Stimulated activated CD4-positive, alpha-beta T cell treated with anti-CD3 and anti-CD28 coated beads, TNF-alpha, amount 100 ng/mL, for 24 hours (primary cell): Measurements from ENCODE around the gene FRMD6.
"Not testable (repeated sequence)": the region's sequence is repeated elsewhere in the genome, so short reads cannot be mapped to it uniquely, and the experiment has no call there.

Experiments
- DNase-seq, 3 experiments: peaks; one replicate each; pipeline ENCODE4 v3.0.0-alpha.2; 2020; ENCODE audit warnings: low read depth in 3 of 3

FRMD6 gene

DNA sequence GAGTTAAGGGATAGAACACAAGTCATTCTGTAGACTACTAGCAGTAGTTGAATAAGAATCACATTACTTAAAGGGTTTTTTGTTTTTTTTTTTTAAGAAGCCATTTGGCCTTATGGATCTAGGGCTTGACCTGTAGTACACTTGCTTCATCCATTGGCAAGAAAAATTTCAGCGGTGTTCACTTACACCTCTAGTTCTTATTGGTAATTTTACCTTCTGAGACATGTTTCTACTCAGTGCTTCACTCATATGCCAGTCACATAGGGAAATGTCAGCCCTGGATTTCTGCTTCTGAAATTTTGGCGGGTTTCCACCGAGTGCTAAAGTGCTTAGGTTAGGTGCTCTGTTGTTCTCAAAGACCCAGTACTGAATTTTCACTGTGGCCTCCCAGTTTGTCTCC lies 72.9 kb downstream of the FRMD6 start:
- DNase-seq: no peak

DNA sequence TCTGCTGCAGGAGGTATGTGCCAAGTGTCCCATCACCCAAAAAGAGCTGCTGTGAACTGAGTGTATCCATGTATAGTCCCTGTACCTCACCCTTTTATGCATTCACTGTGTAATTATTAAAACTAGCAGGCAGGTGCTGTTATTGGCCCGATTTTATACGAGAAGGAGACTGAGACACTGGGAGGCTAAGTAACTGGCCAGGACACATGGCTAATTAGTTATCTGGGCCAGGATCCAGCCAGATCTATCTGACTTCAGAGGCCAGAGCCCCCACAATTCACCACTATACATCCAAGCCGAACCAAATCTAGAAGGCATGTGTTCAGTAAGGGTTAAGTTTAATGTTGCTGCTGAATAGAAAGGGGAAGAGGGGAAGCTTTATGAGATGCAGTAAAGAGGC lies 73.4 kb downstream of the FRMD6 start:
- DNase-seq: no peak

GRCh38 chr14:51726166-51726899 lies 74.6 kb downstream of the FRMD6 start:
- DNase-seq: no peak

DNA sequence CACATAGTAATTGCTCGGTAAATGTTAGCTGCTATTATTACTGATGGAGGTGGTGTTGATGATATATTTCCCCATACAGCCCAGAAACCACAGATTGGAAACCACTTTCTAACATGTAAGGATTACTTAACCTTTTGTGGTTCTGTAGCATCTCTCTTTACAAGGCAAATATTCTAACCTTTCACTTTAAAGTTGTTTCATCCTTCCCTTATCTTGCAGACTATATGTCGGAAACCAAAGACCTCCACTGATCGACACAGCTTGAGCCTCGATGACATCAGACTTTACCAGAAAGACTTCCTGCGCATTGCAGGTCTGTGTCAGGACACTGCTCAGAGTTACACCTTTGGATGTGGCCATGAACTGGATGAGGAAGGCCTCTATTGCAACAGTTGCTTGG lies 75.8 kb downstream of the FRMD6 start:
- no peak for DNase-seq

GRCh38 chr14:51730098-51730497 lies 78.4 kb downstream of the FRMD6 start:
- DNase-seq: no peak

- no peak for DNase-seq
Observed at GRCh38 chr14:51730684-51731083, 79.0 kb downstream of the FRMD6 start.

DNA sequence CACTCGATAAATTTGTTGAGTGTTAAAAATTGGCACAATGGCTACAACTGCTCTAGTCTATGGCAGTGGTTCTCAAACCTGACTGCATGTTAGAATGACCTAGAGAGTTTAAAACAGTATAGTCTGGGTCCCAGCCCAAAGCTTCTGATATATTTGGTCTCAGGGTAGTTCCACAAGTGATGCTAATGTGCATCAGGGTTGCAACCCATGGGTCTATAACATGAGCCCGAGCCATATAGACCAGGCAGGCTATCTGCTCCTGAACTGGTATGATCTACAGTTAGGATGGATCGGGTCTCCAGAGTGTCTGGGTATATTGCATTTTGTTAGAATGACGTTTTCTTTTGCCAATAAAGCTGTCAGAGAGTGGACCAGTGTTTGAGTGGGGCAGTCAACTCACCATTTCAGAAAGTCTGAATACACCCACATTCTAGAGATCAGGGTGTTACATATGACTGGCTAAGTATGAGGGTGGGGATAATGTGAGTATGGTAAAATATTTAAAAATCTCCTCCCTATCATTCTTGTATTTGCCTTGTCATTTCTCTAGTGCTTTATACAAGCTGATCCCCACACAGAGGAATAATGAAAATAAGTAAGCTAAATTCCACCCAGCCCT lies 80.9 kb downstream of the FRMD6 start:
- DNase-seq: no peak

- no peak for DNase-seq
Observed at GRCh38 chr14:51733147-51733546, 81.4 kb downstream of the FRMD6 start.

- no peak for DNase-seq
Observed at GRCh38 chr14:51735851-51736250, 84.1 kb downstream of the FRMD6 start.

DNA sequence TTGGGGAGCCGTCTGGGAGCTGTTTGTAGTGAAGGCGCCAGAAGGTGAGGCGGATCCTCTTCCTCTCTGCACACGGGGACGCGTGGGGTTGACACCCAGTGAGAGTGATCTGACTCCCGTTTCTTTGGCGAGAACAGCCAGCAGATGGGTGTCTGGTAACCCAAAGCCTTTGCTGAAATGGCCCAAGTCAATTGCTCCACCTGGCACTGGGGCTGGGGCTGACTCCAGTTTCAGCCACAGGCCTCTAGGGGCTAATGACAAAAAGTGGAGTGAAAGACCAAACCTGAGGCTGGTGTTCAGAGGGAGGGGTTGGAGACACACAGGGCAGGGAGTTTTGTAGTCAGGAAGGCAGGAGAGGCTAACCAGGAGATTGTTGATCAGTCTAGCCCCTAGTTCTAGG lies 87.0 kb downstream of the FRMD6 start:
- no peak for DNase-seq

DNA sequence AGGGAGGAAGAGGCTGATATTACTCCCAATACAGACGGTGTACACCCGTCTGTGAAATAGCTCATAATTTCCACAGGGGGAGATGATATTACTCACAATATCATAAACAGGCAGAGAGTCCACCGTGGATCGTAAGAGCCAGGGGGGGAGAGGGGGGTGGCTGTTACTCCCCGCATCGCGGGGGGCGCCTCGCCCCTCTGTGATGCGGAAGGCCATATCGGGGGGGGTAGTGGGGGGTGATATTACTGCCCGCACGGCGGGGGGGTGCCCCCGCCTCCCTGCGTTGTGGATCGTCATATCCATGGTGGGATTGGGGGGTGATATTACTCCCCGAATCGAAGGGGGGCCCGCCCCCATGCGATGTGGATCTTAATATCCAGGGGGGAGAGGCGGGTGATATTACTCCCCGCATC lies 91.9 kb downstream of the FRMD6 start:
- no peak for DNase-seq

- no peak for DNase-seq
Observed at GRCh38 chr14:51744372-51745130, 92.8 kb downstream of the FRMD6 start.

DNA sequence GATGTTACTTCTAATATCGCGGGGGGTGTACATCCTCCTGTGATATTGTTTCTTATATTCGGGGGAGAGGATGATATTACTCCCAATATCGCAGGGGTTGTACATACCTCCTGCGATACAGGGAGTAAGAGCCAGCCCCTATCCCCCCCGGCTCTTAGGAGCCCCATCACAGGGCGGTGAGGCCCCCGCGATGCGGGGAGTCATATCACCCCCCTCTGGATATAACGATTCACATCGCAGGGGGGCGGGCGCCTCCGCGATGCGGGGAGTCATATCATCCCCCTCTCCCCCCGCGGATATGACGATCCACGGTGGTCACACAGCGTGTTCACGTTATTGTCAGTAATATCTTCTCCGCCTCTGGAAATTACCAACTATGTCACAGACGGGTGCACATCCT lies 95.1 kb downstream of the FRMD6 start:
- DNase-seq: not testable (repeated sequence)

DNA sequence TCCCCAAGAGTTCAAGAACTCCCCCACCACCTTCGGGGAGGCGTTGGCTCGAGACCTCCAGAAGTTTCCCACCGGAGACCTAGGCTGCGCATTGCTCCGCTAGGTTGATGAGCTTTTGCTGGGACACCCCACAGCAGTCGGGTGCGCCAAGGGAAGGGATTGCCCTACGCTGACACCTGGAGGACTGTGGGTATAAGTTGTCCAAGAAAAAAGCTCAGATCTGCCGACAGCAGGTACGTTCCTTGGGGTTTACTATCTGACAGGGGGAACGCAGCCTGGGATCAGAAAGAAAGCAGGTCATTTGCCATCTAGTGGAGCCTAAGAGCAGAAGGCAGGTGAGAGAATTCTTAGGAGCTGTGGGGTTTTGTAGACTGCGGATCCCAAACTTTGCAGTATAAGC lies 98.8 kb downstream of the FRMD6 start:
- DNase-seq: no peak

- DNase-seq: peak in 1 of 3 experiments; percentile 29
Observed at GRCh38 chr14:51751611-51752345, 100.1 kb downstream of the FRMD6 start.

- peak in 1 of 3 experiments; percentile 27 for DNase-seq
Observed at GRCh38 chr14:51757756-51758155, 106.0 kb downstream of the FRMD6 start.

DNA sequence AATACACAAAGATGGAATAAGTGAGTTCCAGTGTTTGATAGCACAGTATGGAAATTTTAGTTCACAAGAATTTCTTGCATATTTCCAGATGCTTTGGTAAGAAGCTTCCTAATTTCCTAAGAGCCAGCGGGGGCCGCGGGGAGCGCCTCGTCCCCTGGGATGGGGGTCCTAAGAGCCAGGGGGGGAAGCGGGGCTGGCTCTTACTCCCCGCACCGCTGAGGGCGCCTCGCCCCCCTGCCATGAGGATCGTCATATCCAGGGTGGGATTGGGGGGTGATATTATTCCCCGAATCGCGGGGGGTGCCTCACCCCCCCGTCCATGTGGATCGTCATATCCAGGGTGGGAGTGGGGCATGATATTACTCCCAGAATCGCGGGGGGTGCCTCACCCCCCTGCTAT lies 108.2 kb downstream of the FRMD6 start:
- DNase-seq: no peak

- not testable (repeated sequence) for DNase-seq
Observed at GRCh38 chr14:51765726-51766125, 114.0 kb downstream of the FRMD6 start.

GRCh38 chr14:51766586-51766985 lies 114.9 kb downstream of the FRMD6 start:
- DNase-seq: not testable (repeated sequence)

- not testable (repeated sequence) for DNase-seq
Observed at GRCh38 chr14:51769261-51769660, 117.6 kb downstream of the FRMD6 start.

DNA sequence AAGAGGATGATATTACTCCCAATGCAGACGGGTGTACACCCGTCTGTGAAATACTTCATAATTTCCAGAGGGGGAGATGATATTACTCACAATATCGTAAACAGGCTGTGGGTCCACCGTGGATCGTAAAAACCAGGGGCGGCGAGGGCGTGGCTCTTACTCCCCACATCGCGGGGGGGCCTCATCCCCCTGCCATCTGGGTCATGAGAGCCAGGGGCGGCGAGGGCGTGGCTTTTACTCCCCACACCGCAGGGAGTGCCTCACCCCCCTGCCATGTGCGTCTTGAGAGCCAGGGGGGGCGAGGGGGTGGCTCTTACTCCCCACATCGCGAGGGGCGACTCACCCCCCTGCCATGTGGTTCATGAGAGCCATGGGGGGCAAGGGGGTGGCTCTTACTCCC lies 122.5 kb downstream of the FRMD6 start:
- DNase-seq: no peak
